Neural progenitor cell (in vitro differentiated cells): ENCODE data around the gene ATOH8. TPM values are rescaled to one million over a fixed set of nuclear protein-coding genes. Genes with fewer than 3 reads are reported as not detected.

Source experiments
- DNase-seq: peaks from one replicate; pipeline ENCODE4 v3.0.0-alpha.2; 2016; ENCODE audit warnings: low spot score
- H2AFZ ChIP-seq: fragments of 200-600 bp; sonication (generic); replicated peaks from 2 replicates; pipeline ENCODE4 v1.6.1; 2016; ENCODE audit warnings: antibody characterized with exemption
- H3F3A ChIP-seq: fragments of 200-600 bp; sonication (generic); 2 replicates; pipeline ENCODE4 v1.6.1; 2016; ENCODE audit warnings: antibody characterized with exemption, low read depth
- H3K27ac ChIP-seq: fragments of 200-600 bp; sonication (generic); 2 replicates; pipeline ENCODE4 v1.5.1; 2016; ENCODE audit warnings: mild to moderate bottlenecking
- H3K27me3 ChIP-seq: fragments of 200-600 bp; sonication (generic); 2 replicates; pipeline ENCODE4 v1.6.1; 2016; ENCODE audit warnings: mild to moderate bottlenecking, moderate library complexity
- H3K36me3 ChIP-seq: fragments of 200-600 bp; sonication (generic); 2 replicates; pipeline ENCODE4 v1.5.1; 2016
- H3K4me1 ChIP-seq: fragments of 200-600 bp; sonication (generic); 2 replicates; pipeline ENCODE4 v1.6.1; 2016; ENCODE audit warnings: mixed run types
- H3K4me2 ChIP-seq: fragments of 200-600 bp; sonication (generic); 2 replicates; pipeline ENCODE4 v1.6.1; 2016
- H3K4me3 ChIP-seq: fragments of 200-600 bp; sonication (generic); 2 replicates; pipeline ENCODE4 v1.5.1; 2016
- H3K79me2 ChIP-seq: fragments of 200-600 bp; sonication (generic); 2 replicates; pipeline ENCODE4 v1.6.1; 2016; ENCODE audit warnings: low read depth
- H3K9ac ChIP-seq: fragments of 200-600 bp; sonication (generic); 2 replicates; pipeline ENCODE4 v1.6.1; 2016
- H3K9me3 ChIP-seq: fragments of 200-600 bp; sonication (generic); 2 replicates; pipeline ENCODE4 v1.5.1; 2016; ENCODE audit warnings: low read depth
- H4K20me1 ChIP-seq: fragments of 200-600 bp; sonication (generic); 2 replicates; pipeline ENCODE4 v1.6.1; 2016; ENCODE audit warnings: low read depth
- H3K27ac Mint-ChIP-seq: 3 replicates; pipeline ENCODE4 v1.8.0; 2021; ENCODE audit warnings: mixed read lengths
- H3K27me3 Mint-ChIP-seq: 2 replicates; pipeline ENCODE4 v1.8.0; 2022; ENCODE audit warnings: low read depth, mild to moderate bottlenecking, inconsistent platforms, moderate library complexity, mixed read lengths; ENCODE audit not compliant: insufficient read depth
- H3K36me3 Mint-ChIP-seq: 3 replicates; pipeline ENCODE4 v1.8.0; 2021; ENCODE audit warnings: mixed read lengths
- H3K4me1 Mint-ChIP-seq: 3 replicates; pipeline ENCODE4 v1.8.0; 2021; ENCODE audit warnings: mixed read lengths
- H3K4me3 Mint-ChIP-seq: 3 replicates; pipeline ENCODE4 v1.8.0; 2021; ENCODE audit warnings: mild to moderate bottlenecking, moderate library complexity, mixed read lengths
- H3K9me3 Mint-ChIP-seq: 3 replicates; pipeline ENCODE4 v1.8.0; 2020; ENCODE audit warnings: mixed read lengths
- EZH2 ChIP-seq: fragments of 200-600 bp; sonication (generic); IDR thresholded peaks from 2 replicates; pipeline ENCODE4 v1.6.1; 2017; ENCODE audit warnings: antibody characterized with exemption, mild to moderate bottlenecking, moderate library complexity
- EZH2phosphoT487 ChIP-seq: fragments of 200-600 bp; sonication (generic); IDR thresholded peaks from 2 replicates; pipeline ENCODE4 v1.6.1; 2017; ENCODE audit warnings: antibody characterized with exemption
- total RNA-seq: library from RNA; depleted of rRNA; stranded (reverse); fragments of >200 nt; gene quantifications from 2 replicates; pipeline ENCODE4 v1.2.3, GENCODE V29; 2015; ENCODE audit warnings: low replicate concordance
- TF ChIP-seq, protein P1 (sequence below): fragments of 200-600 bp; sonication (generic); IDR thresholded peaks from 2 replicates; pipeline ENCODE4 v1.5.1; 2017; ENCODE audit warnings: antibody characterized with exemption, mild to moderate bottlenecking

The ATOH8 gene
- total RNA-seq, 1 donor from 2014 or later: not detected

DNA sequence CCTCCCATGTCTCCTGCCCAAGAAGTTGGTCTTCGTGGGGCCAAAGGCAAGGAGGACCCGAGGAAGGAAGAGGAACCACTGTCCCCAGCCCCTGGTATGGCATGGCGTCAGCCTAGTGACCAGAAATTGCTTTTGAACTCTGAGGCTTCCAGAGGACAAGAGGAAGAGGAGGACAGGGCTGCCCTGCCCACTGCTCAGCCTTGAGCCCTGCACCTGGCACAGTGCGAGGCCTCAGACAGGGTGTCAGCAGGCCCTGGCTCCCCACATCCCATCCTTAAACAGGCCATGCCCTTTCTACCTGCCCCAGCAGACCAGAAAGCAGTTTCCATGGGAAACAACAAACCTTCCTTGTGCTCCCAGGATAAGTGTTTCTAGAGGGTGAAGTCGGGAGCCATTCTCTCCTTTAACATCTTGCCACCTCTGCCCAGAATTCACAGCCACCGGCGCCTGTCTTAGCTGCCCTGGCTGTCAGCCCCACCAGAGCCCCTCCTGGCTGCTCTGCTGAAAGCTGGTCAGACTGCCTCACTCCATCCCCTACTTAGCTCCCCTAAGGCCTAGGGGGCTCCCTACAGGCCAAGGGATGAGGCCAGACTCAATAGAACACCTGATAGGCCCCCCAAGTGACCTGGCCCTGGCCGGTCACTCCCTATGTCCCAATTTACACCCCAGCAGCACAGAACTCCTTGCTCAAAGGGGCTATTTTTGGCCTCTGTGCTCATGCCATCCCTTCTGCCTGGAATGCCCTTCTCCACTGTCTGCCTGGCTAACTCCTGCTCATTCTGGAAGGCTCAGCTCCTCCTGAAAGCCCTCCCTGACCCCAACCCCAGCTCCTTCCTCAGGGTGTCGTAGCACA lies 20.6 kb downstream of the ATOH8 start:
- Histone ChIP-seq H3K9ac (no peak overlapping the region), H3K79me2 (no peaks in the 10 kb centered on the region), H4K20me1 (no peaks in the 10 kb centered on the region), H3K36me3 (no peaks in the 10 kb centered on the region), H3F3A (no peaks in the 10 kb centered on the region), H3K4me3 (no peak overlapping the region), H3K27ac (no peak overlapping the region), H3K9me3 (no peaks in the 10 kb centered on the region), H3K4me2 (no peak overlapping the region), H3K4me1 (peaks cover 14% of the 10 kb centered on the region), H3K27me3 (peaks cover 4% of the 10 kb centered on the region), H2AFZ (no peak overlapping the region)
- DNase-seq: no peak
- Mint-ChIP-seq H3K4me1 (peaks cover 50% of the 10 kb centered on the region), H3K36me3 (peaks cover 6% of the 10 kb centered on the region), H3K27ac (peak overlapping the region; percentile 70), H3K9me3 (no peaks in the 10 kb centered on the region), H3K4me3 (no peak overlapping the region), H3K27me3 (no peaks in the 10 kb centered on the region)
- TF ChIP-seq, protein P1, sequence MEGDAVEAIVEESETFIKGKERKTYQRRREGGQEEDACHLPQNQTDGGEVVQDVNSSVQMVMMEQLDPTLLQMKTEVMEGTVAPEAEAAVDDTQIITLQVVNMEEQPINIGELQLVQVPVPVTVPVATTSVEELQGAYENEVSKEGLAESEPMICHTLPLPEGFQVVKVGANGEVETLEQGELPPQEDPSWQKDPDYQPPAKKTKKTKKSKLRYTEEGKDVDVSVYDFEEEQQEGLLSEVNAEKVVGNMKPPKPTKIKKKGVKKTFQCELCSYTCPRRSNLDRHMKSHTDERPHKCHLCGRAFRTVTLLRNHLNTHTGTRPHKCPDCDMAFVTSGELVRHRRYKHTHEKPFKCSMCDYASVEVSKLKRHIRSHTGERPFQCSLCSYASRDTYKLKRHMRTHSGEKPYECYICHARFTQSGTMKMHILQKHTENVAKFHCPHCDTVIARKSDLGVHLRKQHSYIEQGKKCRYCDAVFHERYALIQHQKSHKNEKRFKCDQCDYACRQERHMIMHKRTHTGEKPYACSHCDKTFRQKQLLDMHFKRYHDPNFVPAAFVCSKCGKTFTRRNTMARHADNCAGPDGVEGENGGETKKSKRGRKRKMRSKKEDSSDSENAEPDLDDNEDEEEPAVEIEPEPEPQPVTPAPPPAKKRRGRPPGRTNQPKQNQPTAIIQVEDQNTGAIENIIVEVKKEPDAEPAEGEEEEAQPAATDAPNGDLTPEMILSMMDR: no peak

DNA sequence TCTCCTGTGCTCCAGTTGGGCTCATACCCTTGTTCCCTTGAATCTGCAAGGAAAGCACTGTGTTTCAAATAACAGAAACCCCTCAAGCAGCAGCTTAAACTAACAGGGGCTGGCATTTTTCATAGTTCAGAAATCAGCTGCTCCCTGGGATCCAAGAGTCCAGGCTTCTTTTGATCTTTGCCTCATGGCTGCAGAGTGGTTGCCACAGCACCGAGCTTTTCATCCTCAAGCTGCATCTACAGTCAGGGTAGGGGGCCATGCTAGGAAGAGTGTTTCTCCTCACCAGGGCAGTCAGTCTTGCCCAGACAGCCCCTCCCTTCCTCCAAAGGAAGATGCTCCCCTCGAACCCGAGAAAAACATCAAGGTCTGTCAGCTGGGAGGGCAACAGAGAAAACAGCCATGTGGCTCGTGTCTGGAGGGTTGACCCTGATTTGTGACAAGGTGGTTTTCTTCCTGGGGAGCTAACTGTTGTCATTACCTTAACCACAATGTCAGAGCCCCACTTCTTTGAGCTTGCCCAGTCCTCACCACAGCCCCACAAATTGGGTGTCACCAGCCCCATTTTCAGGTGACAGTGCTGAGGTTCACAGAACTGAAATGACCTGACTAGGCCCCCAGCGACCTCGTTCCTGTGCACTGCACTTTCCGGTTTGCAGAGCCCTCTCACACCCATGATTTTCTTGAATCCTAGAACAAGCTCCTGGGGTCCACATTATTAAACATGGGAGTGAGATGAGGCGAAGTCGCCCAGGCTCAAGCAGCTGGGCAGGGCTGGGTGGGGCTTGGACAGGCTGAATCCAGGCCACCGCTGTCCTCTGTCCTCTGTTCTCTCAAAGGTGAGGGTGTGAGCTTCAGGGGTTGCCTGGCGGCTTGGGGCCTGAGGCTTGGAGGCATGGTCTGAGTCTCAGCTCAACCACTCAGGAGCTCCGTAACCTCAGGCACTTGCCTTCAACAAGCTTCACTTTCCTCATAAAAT lies 21.9 kb downstream of the ATOH8 start:
- Histone ChIP-seq H3K79me2 (no peaks in the 10 kb centered on the region), H4K20me1 (no peaks in the 10 kb centered on the region), H3K4me3 (no peak overlapping the region), H3K36me3 (no peaks in the 10 kb centered on the region), H3K9ac (no peak overlapping the region), H3F3A (no peaks in the 10 kb centered on the region), H3K4me1 (peaks cover 11% of the 10 kb centered on the region), H3K27me3 (peaks cover 4% of the 10 kb centered on the region), H2AFZ (no peak overlapping the region), H3K4me2 (no peak overlapping the region), H3K27ac (no peak overlapping the region), H3K9me3 (no peaks in the 10 kb centered on the region)
- no peak overlapping the region for H3K4me3 Mint-ChIP-seq
- H3K4me1 Mint-ChIP-seq: peaks cover 39% of the 10 kb centered on the region
- H3K27ac Mint-ChIP-seq: no peak overlapping the region
- TF ChIP-seq EZH2 (no peak), EZH2phosphoT487 (no peak)
- TF ChIP-seq, protein P1: no peak
- H3K36me3 Mint-ChIP-seq: peaks cover 5% of the 10 kb centered on the region
- H3K9me3 Mint-ChIP-seq: no peaks in the 10 kb centered on the region
- no peaks in the 10 kb centered on the region for H3K27me3 Mint-ChIP-seq
- DNase-seq: no peak

DNA sequence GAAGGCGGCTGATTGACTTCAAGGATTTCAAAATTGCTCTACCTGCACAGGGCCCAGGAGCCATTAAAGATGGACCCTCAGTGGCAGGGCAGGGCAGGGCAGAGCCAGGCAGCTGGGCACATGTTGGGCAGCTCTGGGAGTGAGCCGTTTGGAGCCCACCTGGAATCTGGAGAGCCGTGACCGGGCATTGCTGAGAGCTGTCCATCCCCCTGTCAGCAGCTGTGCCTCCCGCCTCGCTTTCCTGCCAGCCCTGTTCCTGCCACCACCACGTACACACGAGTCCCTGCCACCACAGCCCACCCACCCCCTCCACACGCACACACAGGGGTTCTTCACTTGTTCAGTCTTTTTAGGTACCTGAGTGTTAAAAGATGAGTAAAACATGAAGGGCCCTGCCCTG lies 22.9 kb downstream of the ATOH8 start:
- TF ChIP-seq EZH2 (no peak), EZH2phosphoT487 (no peak)
- TF ChIP-seq, protein P1: no peak
- Histone ChIP-seq H3K27ac (no peak overlapping the region), H3K4me3 (no peak overlapping the region), H3K27me3 (peaks cover 2% of the 10 kb centered on the region), H3F3A (no peaks in the 10 kb centered on the region), H3K9ac (no peak overlapping the region), H4K20me1 (no peaks in the 10 kb centered on the region), H2AFZ (no peak overlapping the region), H3K4me2 (no peak overlapping the region), H3K4me1 (peaks cover 11% of the 10 kb centered on the region), H3K9me3 (no peaks in the 10 kb centered on the region), H3K36me3 (no peaks in the 10 kb centered on the region), H3K79me2 (no peaks in the 10 kb centered on the region)
- Mint-ChIP-seq H3K9me3 (no peaks in the 10 kb centered on the region), H3K36me3 (peaks cover 3% of the 10 kb centered on the region), H3K4me1 (peaks cover 30% of the 10 kb centered on the region), H3K27ac (no peak overlapping the region), H3K27me3 (no peaks in the 10 kb centered on the region), H3K4me3 (no peak overlapping the region)
- no peak for DNase-seq
